ENCODE data around the gene PI4KA.

The PI4KA gene

GRCh38 chr22:20857838-20858614 is 585 bp downstream of the PI4KA start:
- TF ChIP-seq POLR2A (IDR thresholded peaks at IDR 0.05; ENCODE audit: extremely low read depth, insufficient read length) = no peak
- TF ChIP-seq MAX (IDR thresholded peaks at IDR 0.05; ENCODE audit: low read depth, low read length) = no peak
- TF ChIP-seq CTCF (IDR thresholded peaks at IDR 0.05; ENCODE audit: low read depth, low read length) = no peak
- no peak for TF ChIP-seq MYC (IDR thresholded peaks at IDR 0.05; ENCODE audit: low read depth, low read length)
- H3K4me3 ChIP-seq (ENCODE audit: low read depth, low read length) = peak overlapping the region; percentile 83
- DNase-seq (ENCODE audit: low read depth) = peak; percentile 90

- no peak for DNase-seq (ENCODE audit: low read depth)
- peak overlapping the region; percentile 83 for H3K4me3 ChIP-seq (ENCODE audit: low read depth, low read length)
- TF ChIP-seq CTCF (IDR thresholded peaks at IDR 0.05; ENCODE audit: low read depth, low read length) (no peak), MAX (IDR thresholded peaks at IDR 0.05; ENCODE audit: low read depth, low read length) (no peak), POLR2A (IDR thresholded peaks at IDR 0.05; ENCODE audit: extremely low read depth, insufficient read length) (no peak), MYC (IDR thresholded peaks at IDR 0.05; ENCODE audit: low read depth, low read length) (no peak)
Observed at GRCh38 chr22:20857247-20857643, 1.4 kb downstream of the PI4KA start.

GRCh38 chr22:20853236-20853660 is 5.4 kb downstream of the PI4KA start:
- no peak for TF ChIP-seq CTCF (IDR thresholded peaks at IDR 0.05; ENCODE audit: low read depth, low read length)
- TF ChIP-seq MAX (IDR thresholded peaks at IDR 0.05; ENCODE audit: low read depth, low read length) = no peak
- TF ChIP-seq MYC (IDR thresholded peaks at IDR 0.05; ENCODE audit: low read depth, low read length) = no peak
- no peak for TF ChIP-seq POLR2A (IDR thresholded peaks at IDR 0.05; ENCODE audit: extremely low read depth, insufficient read length)
- H3K4me3 ChIP-seq (ENCODE audit: low read depth, low read length) = no peak overlapping the region
- DNase-seq (ENCODE audit: low read depth) = no peak

GRCh38 chr22:20852503-20852902 is 6.1 kb downstream of the PI4KA start:
- DNase-seq (ENCODE audit: low read depth) = no peak
- no peak overlapping the region for H3K4me3 ChIP-seq (ENCODE audit: low read depth, low read length)
- TF ChIP-seq POLR2A (IDR thresholded peaks at IDR 0.05; ENCODE audit: extremely low read depth, insufficient read length) (no peak), MAX (IDR thresholded peaks at IDR 0.05; ENCODE audit: low read depth, low read length) (no peak), MYC (IDR thresholded peaks at IDR 0.05; ENCODE audit: low read depth, low read length) (no peak), CTCF (IDR thresholded peaks at IDR 0.05; ENCODE audit: low read depth, low read length) (no peak)

GRCh38 chr22:20852076-20852475 is 6.5 kb downstream of the PI4KA start:
- DNase-seq (ENCODE audit: low read depth) = peak; percentile 23
- TF ChIP-seq MAX (IDR thresholded peaks at IDR 0.05; ENCODE audit: low read depth, low read length) (no peak), POLR2A (IDR thresholded peaks at IDR 0.05; ENCODE audit: extremely low read depth, insufficient read length) (no peak), CTCF (IDR thresholded peaks at IDR 0.05; ENCODE audit: low read depth, low read length) (no peak), MYC (IDR thresholded peaks at IDR 0.05; ENCODE audit: low read depth, low read length) (no peak)

More at GRCh38 chr22:20852076-20852475, 6.5 kb downstream of the PI4KA start:
- H3K4me3 ChIP-seq (ENCODE audit: low read depth, low read length) = no peak overlapping the region

Data from NB4 (cell line).